Mucosa of descending colon (tissue), 3 donors: ENCODE measurements around the gene STEAP3. TPM values are rescaled to one million over a fixed set of nuclear protein-coding genes. Genes with fewer than 3 reads are reported as not detected.

Experiments
- ATAC-seq: fragments of 200-7000 bp; cut with Tn5 transposase; one replicate; pipeline ENCODE4 v1.9.1; 2020; ENCODE audit warnings: mild to moderate bottlenecking, moderate library complexity
- DNase-seq, 3 donors: peaks; one replicate each; pipeline ENCODE4 v3.0.0-alpha.2; 2020
- H3K36me3 ChIP-seq: fragments of 200-600 bp; one replicate; pipeline ENCODE4 v1.8.0; 2021; ENCODE audit warnings: low read depth, mild to moderate bottlenecking
- H3K4me1 ChIP-seq: fragments of 200-600 bp; one replicate; pipeline ENCODE4 v1.8.0; 2021; ENCODE audit warnings: low read depth, mild to moderate bottlenecking
- H3K4me3 ChIP-seq: fragments of 200-600 bp; one replicate; pipeline ENCODE4 v1.8.0; 2021; ENCODE audit warnings: mild to moderate bottlenecking
- H3K9me3 ChIP-seq: fragments of 200-600 bp; one replicate; pipeline ENCODE4 v1.8.0; 2021; ENCODE audit warnings: mild to moderate bottlenecking
- intact Hi-C, 2 donors: fragments of 100-400 bp; cut with DNase I in 1 of 2; cut with micrococcal nuclease in 1 of 2; formaldehyde crosslinking; loops; one replicate each; pipeline versions ENCODE4 v1.11.0 to v1.11.1; 2022; cut with DNase I, micrococcal nuclease
- total RNA-seq, 3 donors: library from RNA; stranded (reverse); fragmentation: NEBNext Ultra II Directional in 2 of 3; extraction: Animal tissue kit (Norgen Biotek cat#: 25700) in 2 of 3; gene quantifications; one replicate each; pipeline versions ENCODE4 v1.2.1 to v1.2.4, GENCODE V29; 2021 to 2023
- TF ChIP-seq, protein P1 (sequence below): fragments of 200-600 bp; IDR thresholded peaks from one replicate; pipeline ENCODE4 v1.8.0; 2022; ENCODE audit warnings: antibody characterized with exemption, mild to moderate bottlenecking
- donor health status: DM: no; HTN: no; CAD: no; lungs with moderate emphysema.
- donor health status: DM: no; HTN: no; CAD: no.
- donor health status: DM: no; HTN: yes; CAD: no.

Gene STEAP3
- total RNA-seq, 3 donors from 2014 or later: 13.9 to 28.9 (median 15.3) TPM

DNA sequence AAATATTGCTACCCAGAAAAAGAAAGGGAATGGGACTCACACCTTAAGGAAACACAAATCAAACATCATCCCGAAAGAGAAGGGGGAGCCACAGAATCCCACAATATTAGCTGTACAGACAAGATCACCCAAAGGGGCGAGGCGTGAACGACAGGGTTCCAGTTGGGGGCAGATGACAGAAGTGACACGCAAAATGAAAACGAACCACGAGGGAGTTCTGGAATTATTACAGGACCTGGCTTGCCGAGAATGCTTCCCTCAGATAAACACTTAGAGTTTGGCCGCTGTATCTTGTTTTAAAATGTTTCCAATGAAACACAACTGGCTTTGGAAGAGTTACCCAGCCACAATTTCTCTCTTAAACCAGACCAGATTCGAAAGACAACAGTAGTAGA, 82.6 kb downstream of the STEAP3 start:
- no peak overlapping the region for H3K4me3 ChIP-seq
- intact Hi-C loops: no loop called here
- peaks cover 6% of the 10 kb centered on the region for H3K4me1 ChIP-seq
- ATAC-seq (no peak), DNase-seq (no peak)
- no peaks in the 10 kb centered on the region for H3K36me3 ChIP-seq
- H3K9me3 ChIP-seq: no peaks in the 10 kb centered on the region
- TF ChIP-seq, protein P1, sequence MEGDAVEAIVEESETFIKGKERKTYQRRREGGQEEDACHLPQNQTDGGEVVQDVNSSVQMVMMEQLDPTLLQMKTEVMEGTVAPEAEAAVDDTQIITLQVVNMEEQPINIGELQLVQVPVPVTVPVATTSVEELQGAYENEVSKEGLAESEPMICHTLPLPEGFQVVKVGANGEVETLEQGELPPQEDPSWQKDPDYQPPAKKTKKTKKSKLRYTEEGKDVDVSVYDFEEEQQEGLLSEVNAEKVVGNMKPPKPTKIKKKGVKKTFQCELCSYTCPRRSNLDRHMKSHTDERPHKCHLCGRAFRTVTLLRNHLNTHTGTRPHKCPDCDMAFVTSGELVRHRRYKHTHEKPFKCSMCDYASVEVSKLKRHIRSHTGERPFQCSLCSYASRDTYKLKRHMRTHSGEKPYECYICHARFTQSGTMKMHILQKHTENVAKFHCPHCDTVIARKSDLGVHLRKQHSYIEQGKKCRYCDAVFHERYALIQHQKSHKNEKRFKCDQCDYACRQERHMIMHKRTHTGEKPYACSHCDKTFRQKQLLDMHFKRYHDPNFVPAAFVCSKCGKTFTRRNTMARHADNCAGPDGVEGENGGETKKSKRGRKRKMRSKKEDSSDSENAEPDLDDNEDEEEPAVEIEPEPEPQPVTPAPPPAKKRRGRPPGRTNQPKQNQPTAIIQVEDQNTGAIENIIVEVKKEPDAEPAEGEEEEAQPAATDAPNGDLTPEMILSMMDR: no peak

DNA sequence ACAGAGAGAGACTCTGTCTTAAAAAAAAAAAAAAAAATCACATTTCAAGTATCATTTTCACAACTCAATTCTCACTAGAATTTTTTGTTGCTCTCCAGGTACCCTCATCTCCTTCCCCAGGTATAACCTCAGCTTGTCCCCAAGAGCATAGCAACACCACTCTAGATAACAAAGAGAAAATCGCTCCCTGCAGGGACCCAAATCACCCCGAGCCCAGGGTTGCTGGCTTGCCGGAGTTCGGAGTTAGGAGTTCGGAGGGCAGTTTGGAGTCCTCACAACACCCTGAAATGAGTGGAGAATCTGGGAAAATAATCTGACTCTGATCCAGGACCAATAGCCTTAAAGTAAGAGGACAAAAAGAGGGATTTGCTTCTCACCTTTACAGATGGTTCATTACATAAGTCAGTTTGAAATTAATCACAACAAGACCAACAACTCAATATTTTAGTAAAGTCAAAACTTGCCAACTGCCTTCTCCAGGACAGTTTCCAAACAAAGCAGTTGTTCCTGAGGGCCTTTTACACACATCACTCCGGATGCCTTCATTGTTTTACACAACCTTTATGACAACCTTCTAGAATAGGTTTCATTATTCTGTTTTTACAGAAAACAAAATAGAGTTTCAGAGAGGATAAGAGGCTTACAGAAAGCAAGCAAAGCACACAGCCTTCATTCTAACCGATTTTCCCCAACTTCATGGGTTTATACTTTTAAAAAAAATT, 83.9 kb downstream of the STEAP3 start:
- Histone ChIP-seq H3K9me3 (no peaks in the 10 kb centered on the region), H3K4me3 (no peak overlapping the region), H3K4me1 (peaks cover 8% of the 10 kb centered on the region), H3K36me3 (no peaks in the 10 kb centered on the region)
- DNase-seq (no peak), ATAC-seq (no peak)
- TF ChIP-seq, protein P1: no peak
- intact Hi-C loops: no loop called here

DNA sequence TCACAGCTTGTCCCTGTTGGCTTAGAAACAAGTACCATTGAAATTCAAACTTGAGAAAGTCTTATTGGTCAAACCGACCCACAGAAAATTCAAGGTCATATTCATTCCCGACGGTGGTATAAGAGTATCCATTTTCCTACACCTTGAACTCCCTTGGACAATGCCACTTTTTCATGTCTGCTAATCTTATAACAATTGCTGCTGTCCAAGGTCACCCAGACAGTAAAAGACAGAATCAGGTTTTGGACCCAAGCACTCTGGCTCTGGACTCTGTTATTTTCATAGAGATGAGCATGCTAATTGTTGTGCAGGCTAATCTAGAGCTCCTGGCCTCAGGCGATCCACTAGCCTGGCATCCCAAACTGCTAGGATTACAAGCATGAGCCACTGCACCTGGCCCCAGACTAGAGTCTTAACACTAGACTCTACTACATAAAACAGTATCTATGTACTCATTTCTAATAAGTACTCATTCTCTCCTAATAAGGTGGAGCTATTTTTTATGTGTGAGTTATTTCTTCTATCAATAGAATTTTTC, 85.2 kb downstream of the STEAP3 start:
- DNase-seq: no peak
- Histone ChIP-seq H3K36me3 (no peaks in the 10 kb centered on the region), H3K4me1 (peaks cover 19% of the 10 kb centered on the region), H3K4me3 (no peak overlapping the region), H3K9me3 (no peaks in the 10 kb centered on the region)
- intact Hi-C loops: no loop called here
- ATAC-seq: no peak
- TF ChIP-seq, protein P1: no peak

DNA sequence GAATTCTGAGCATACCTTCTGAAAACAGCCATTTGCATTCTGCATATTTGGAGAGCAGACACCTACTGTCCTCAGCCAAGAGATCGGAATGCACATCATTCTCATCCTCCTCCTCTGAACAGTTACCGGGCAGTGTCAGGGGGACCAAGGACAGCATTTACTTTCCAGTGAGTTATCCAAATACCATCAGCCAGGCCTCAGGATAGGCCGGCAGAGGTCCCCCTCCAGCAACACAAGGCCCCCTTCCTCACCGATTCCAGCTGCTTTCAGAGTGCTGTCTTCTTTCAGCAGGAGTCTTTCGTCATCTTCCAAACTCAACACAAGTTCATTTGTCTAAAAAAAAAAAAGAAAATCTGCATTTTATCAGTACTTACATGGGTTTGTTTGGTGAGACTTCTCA, 87.7 kb downstream of the STEAP3 start:
- intact Hi-C loops: no loop called here
- H3K4me1 ChIP-seq: peaks cover 28% of the 10 kb centered on the region
- H3K4me3 ChIP-seq: no peak overlapping the region
- H3K9me3 ChIP-seq: no peaks in the 10 kb centered on the region
- no peak for DNase-seq
- TF ChIP-seq, protein P1: no peak
- ATAC-seq: no peak
- H3K36me3 ChIP-seq: no peaks in the 10 kb centered on the region

DNA sequence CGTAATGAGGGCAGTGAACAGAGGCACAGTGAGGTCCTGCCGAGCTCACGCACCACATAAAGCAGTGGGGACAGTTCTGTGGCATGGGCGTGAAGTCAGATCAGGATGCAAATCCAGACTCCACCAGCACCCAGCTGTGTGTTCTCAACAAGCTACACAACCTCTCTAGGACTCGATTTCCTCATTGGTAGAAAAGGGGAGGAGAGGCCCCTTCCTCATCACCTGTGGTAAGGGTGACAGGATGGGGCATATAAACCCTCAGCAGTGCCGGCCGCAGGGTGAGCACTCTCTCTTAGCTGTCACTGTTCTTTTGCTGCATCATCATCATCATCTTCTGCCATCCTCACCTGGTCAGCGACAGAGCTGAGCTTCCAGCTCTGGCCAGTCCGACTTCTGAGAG, 88.2 kb downstream of the STEAP3 start:
- ATAC-seq: no peak
- no peak overlapping the region for H3K4me3 ChIP-seq
- intact Hi-C loops: no loop called here
- no peaks in the 10 kb centered on the region for H3K36me3 ChIP-seq
- TF ChIP-seq, protein P1: no peak
- peaks cover 28% of the 10 kb centered on the region for H3K4me1 ChIP-seq
- H3K9me3 ChIP-seq: no peaks in the 10 kb centered on the region
- DNase-seq: no peak

Other genes starting within 250 kb of the STEAP3 start
- not detected for gene C1QL2, start 65.1 kb upstream of the STEAP3 start, total RNA-seq
- gene C2orf76, start 143.0 kb downstream of the STEAP3 start, total RNA-seq: 10 to 100 TPM in 1 of 3 donors, 1 to 10 TPM in 2; 5.4 to 11.2 (median 5.5) TPM
- 100 to 1,000 TPM; 109 to 235 (median 221) TPM for gene DBI, start 143.1 kb downstream of the STEAP3 start, total RNA-seq
- gene TMEM37, start 208.0 kb downstream of the STEAP3 start, total RNA-seq: 100 to 1,000 TPM in 2 of 3 donors, 10 to 100 TPM in 1; 54.0 to 173 (median 100) TPM